ENCODE results near the gene HSFX4. TPM values are rescaled to one million over a fixed set of nuclear protein-coding genes. Genes with fewer than 3 reads are reported as not detected.

HSFX4 gene
- total and polyA plus RNA-seq, 2 of the 13 experiments (the other 11 are each of a cell fraction or from before 2014, with no cell fraction given) = not detected

GRCh38 chrX:149938427-149938880 is 9.1 kb downstream of the HSFX4 start, which contains the start of gene EOLA2 (continued):
- 0 out of 2 replicates have a peak, but pooled peaks have one; percentile 20 for TF ChIP-seq KMT2B (CRISPR knock-in tag; IDR thresholded peaks at IDR 0.05)
- TF ChIP-seq NFYC (CRISPR knock-in tag; IDR thresholded peaks at IDR 0.05) = peak; percentile 68
- TF ChIP-seq HDAC1 (CRISPR knock-in tag; IDR thresholded peaks at IDR 0.05) = peak; percentile 12; the same call in 1 of the 2 replicates
- TF ChIP-seq ZBTB38 (CRISPR knock-in tag; IDR thresholded peaks at IDR 0.05) = no peak
- no peak for TF ChIP-seq KLF13 (CRISPR knock-in tag; IDR thresholded peaks at IDR 0.05)
- TF ChIP-seq U2AF2 (IDR thresholded peaks at IDR 0.05; ENCODE audit: low read depth, low read length) = no peak
- TF ChIP-seq ZNF724P (CRISPR knock-in tag; IDR thresholded peaks at IDR 0.05; ENCODE audit: borderline replicate concordance) = no peak
- TF ChIP-seq POLR2A (IDR thresholded peaks at IDR 0.05; ENCODE audit: insufficient read depth in 1 of 2, low read depth in 2 of 2, low read length in 2 of 2) = peak in 1 of 2 experiments; percentile 71; a peak in 2 of 4 replicates
- TF ChIP-seq ZBTB42 (CRISPR knock-in tag; IDR thresholded peaks at IDR 0.05) = 0 out of 2 replicates have a peak, but pooled peaks have one; percentile 5
- TF ChIP-seq FOXC1 (CRISPR knock-in tag; IDR thresholded peaks at IDR 0.05; ENCODE audit: borderline replicate concordance) = no peak
- TF ChIP-seq, protein P1, sequence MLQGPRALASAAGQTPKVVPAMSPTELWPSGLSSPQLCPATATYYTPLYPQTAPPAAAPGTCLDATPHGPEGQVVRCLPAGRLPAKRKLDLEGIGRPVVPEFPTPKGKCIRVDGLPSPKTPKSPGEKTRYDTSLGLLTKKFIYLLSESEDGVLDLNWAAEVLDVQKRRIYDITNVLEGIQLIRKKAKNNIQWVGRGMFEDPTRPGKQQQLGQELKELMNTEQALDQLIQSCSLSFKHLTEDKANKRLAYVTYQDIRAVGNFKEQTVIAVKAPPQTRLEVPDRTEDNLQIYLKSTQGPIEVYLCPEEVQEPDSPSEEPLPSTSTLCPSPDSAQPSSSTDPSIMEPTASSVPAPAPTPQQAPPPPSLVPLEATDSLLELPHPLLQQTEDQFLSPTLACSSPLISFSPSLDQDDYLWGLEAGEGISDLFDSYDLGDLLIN (CRISPR knock-in tag; IDR thresholded peaks at IDR 0.05; ENCODE audit: borderline replicate concordance) = no peak
- TF ChIP-seq ADNP (CRISPR knock-in tag; IDR thresholded peaks at IDR 0.05) = no peak
- no peak for TF ChIP-seq THAP9 (CRISPR knock-in tag; IDR thresholded peaks at IDR 0.05; ENCODE audit: borderline replicate concordance)
- TF ChIP-seq NFE2L2 (IDR thresholded peaks at IDR 0.05; ENCODE audit: low read length) = no peak
- TF ChIP-seq, protein P2, sequence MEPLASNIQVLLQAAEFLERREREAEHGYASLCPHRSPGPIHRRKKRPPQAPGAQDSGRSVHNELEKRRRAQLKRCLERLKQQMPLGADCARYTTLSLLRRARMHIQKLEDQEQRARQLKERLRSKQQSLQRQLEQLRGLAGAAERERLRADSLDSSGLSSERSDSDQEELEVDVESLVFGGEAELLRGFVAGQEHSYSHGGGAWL (CRISPR knock-in tag; IDR thresholded peaks at IDR 0.05) = no peak
- no peak for TF ChIP-seq ZNF446 (CRISPR knock-in tag; IDR thresholded peaks at IDR 0.05)
- no peak for TF ChIP-seq ZNF850 (CRISPR knock-in tag; conservative IDR thresholded peaks at IDR 0.05)
- TF ChIP-seq ATM (IDR thresholded peaks at IDR 0.05; ENCODE audit: borderline replicate concordance) = no peak
- TF ChIP-seq ZNF264 (CRISPR knock-in tag; IDR thresholded peaks at IDR 0.05) = no peak
- TF ChIP-seq, protein P3, sequence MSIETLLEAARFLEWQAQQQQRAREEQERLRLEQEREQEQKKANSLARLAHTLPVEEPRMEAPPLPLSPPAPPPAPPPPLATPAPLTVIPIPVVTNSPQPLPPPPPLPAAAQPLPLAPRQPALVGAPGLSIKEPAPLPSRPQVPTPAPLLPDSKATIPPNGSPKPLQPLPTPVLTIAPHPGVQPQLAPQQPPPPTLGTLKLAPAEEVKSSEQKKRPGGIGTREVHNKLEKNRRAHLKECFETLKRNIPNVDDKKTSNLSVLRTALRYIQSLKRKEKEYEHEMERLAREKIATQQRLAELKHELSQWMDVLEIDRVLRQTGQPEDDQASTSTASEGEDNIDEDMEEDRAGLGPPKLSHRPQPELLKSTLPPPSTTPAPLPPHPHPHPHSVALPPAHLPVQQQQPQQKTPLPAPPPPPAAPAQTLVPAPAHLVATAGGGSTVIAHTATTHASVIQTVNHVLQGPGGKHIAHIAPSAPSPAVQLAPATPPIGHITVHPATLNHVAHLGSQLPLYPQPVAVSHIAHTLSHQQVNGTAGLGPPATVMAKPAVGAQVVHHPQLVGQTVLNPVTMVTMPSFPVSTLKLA (IDR thresholded peaks at IDR 0.05) = no peak
- TF ChIP-seq, protein P4, sequence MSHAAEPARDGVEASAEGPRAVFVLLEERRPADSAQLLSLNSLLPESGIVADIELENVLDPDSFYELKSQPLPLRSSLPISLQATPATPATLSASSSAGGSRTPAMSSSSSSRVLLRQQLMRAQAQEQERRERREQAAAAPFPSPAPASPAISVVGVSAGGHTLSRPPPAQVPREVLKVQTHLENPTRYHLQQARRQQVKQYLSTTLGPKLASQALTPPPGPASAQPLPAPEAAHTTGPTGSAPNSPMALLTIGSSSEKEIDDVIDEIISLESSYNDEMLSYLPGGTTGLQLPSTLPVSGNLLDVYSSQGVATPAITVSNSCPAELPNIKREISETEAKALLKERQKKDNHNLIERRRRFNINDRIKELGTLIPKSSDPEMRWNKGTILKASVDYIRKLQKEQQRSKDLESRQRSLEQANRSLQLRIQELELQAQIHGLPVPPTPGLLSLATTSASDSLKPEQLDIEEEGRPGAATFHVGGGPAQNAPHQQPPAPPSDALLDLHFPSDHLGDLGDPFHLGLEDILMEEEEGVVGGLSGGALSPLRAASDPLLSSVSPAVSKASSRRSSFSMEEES (CRISPR knock-in tag; IDR thresholded peaks at IDR 0.05) = no peak
- no peak for TF ChIP-seq MBD4 (IDR thresholded peaks at IDR 0.05; ENCODE audit: borderline replicate concordance, low read length)
- TF ChIP-seq ZMYM4 (CRISPR knock-in tag; IDR thresholded peaks at IDR 0.05) = peak; percentile 69
- peak; percentile 70 for TF ChIP-seq ELF1 (CRISPR knock-in tag; IDR thresholded peaks at IDR 0.05)
- no peak for TF ChIP-seq ZNF496 (CRISPR knock-in tag; IDR thresholded peaks at IDR 0.05; ENCODE audit: insufficient replicate concordance)
- no peak for TF ChIP-seq GATA4 (IDR thresholded peaks at IDR 0.05; ENCODE audit: borderline replicate concordance, low read depth)

All from HepG2 (cell line).